BE2C (cell line): ENCODE data around the gene TMEM86B.

Experiments used
- DNase-seq: peaks from one replicate; pipeline ENCODE4 v3.0.0-alpha.2; 2020
- H3K27me3 ChIP-seq: fragments of 250-450 bp; sonication (Bioruptor Pico); 2 replicates; pipeline ENCODE4 v1.5.1; 2020; ENCODE audit warnings: mild to moderate bottlenecking
- H3K36me3 ChIP-seq: fragments of 250-450 bp; sonication (Bioruptor Pico); 2 replicates; pipeline ENCODE4 v1.5.1; 2020; ENCODE audit warnings: mild to moderate bottlenecking
- H3K4me1 ChIP-seq: fragments of 250-450 bp; sonication (Bioruptor Pico); 2 replicates; pipeline ENCODE4 v1.5.1; 2020
- H3K4me3 ChIP-seq: 2 replicates; pipeline ENCODE4 v1.5.1; 2011; ENCODE audit warnings: low read depth, low read length
- H3K9me3 ChIP-seq: fragments of 250-450 bp; sonication (Bioruptor Pico); 2 replicates; pipeline ENCODE4 v1.5.1; 2020
- TF ChIP-seq, protein P1 (sequence below): IDR thresholded peaks from 2 replicates; pipeline ENCODE4 v1.5.1; 2012; ENCODE audit warnings: mild to moderate bottlenecking, low read depth, low read length

The TMEM86B gene

DNA sequence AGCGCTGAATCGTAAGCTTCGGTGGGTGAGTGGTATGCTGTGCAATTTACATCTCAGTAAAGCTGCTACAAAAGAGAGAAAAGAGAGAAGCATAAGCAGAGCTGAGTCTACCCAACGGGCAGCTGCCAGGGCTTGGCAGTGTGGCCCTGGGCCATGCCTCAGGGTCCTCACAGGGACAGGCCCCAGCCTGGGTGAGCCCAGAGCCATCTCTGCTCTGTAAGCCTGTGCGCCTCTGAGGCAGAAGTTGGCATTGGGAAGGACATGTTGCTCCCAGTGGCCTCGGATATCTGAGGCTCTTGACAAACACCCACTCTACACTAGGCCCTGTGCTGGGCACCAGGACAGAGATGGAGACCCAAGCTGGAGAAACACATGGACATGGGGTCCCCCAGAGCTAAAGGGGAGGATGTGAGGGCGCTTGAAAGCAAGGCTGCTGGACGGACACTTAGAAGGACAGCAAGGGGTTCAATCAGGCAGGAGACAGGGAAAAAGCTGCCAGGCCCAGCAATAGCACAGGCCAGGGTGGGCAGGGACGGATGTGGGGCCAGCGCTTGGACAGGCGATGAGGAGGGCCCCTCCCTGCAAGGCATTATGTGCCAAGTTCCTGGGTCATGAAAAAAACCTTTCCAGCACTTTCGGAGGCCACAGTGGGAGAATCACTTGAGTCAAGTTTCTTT lies 15.6 kb upstream of the TMEM86B start:
- Histone ChIP-seq H3K4me3 (no peak overlapping the region), H3K9me3 (no peaks in the 10 kb centered on the region), H3K36me3 (peaks cover 66% of the 10 kb centered on the region), H3K27me3 (no peaks in the 10 kb centered on the region), H3K4me1 (peaks cover 7% of the 10 kb centered on the region; the same call in 1 of the 2 replicates)
- no peak for DNase-seq
- TF ChIP-seq, protein P1, sequence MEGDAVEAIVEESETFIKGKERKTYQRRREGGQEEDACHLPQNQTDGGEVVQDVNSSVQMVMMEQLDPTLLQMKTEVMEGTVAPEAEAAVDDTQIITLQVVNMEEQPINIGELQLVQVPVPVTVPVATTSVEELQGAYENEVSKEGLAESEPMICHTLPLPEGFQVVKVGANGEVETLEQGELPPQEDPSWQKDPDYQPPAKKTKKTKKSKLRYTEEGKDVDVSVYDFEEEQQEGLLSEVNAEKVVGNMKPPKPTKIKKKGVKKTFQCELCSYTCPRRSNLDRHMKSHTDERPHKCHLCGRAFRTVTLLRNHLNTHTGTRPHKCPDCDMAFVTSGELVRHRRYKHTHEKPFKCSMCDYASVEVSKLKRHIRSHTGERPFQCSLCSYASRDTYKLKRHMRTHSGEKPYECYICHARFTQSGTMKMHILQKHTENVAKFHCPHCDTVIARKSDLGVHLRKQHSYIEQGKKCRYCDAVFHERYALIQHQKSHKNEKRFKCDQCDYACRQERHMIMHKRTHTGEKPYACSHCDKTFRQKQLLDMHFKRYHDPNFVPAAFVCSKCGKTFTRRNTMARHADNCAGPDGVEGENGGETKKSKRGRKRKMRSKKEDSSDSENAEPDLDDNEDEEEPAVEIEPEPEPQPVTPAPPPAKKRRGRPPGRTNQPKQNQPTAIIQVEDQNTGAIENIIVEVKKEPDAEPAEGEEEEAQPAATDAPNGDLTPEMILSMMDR = no peak

DNA sequence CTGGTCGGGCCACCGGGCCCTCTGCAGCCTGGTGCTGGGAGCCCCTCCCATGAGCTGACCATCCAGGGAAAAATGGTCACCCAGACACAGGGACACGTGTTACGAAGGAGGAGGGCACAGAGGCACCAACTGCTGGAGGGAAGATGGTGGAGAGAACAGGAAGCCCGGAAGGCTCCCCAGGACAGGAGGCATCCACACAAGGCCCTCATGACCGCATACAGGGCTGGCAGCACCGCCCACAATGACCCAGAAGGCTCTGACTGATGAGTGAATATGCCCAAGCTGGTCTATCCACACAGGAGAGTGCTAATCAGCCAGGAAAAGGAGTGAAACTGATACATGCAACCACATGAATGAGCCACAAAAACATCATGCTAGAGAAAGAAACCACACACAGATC lies 14.0 kb upstream of the TMEM86B start:
- Histone ChIP-seq H3K27me3 (no peaks in the 10 kb centered on the region), H3K36me3 (peaks cover 79% of the 10 kb centered on the region), H3K4me3 (no peak overlapping the region), H3K4me1 (no peaks in the 10 kb centered on the region; the same call in 1 of the 2 replicates), H3K9me3 (no peaks in the 10 kb centered on the region)
- TF ChIP-seq, protein P1 = no peak
- no peak for DNase-seq

DNA sequence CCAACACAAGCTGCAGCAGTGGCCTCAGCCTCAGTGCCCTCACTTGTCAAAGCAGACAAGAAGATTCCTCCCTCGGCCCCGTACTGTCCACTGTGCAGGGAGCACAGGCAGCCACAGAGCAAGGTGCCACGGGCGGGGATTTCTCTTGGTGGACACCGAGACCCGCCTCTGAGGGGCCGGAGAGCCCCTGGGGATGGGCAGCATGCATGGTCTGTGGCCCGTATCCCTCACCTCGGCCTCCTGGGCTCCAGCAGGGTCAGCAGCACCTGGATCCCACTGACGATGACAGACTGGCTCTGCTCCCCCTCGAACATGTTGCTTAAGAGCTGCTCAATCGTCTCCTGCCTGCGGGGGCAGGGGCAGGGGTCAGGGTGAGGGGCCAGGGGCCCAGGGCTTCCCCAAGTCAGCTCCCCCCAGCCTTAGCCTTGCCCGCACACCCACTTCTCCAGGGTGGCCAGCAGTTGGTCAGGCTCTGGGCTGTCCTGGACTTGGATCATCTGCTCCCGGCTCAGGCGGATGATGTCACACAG lies 13.4 kb upstream of the TMEM86B start:
- Histone ChIP-seq H3K9me3 (no peaks in the 10 kb centered on the region), H3K36me3 (peaks cover 84% of the 10 kb centered on the region)
- TF ChIP-seq, protein P1 = no peak

DNA sequence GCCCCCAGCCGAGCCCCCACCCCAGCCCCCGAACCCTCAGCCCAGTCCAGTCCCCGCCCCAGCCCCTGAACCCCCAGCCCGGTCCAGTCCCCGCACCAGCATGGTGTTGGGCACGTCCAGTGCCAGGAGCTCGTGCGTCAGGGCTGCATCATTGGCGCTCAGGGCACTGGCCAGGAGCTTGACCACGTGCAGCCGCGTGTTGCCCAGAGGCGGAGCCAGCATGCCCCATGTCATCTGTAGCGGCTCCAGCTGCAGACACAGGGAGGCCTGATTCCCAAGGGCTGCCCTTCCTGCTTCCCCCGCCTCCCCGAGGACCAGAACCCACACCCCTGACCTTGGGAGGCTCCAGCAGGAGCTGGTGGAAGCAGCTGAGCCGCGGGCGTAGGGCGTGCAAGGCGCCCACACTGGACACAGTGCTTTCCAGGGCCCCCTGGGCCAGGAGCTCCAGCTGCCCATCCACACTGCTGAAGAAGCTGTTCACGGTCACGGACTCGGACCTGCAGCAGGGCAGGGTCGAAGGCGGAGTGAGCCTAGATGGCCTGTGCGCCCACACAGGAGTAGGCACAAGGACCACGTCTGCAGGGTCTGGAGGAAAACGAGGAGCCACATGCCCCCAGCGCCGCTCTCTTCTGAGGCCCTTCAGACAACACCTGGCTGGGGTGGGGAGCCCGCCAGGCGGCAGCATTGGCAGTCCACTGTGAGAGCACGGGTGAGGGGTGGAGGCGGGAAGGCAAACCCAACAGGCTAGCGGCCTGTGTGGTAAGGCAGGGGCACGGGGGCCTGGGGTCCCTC lies 12.8 kb upstream of the TMEM86B start:
- DNase-seq = no peak
- Histone ChIP-seq H3K9me3 (no peaks in the 10 kb centered on the region), H3K4me1 (no peaks in the 10 kb centered on the region; the same call in 1 of the 2 replicates), H3K36me3 (peaks cover 84% of the 10 kb centered on the region), H3K4me3 (no peak overlapping the region), H3K27me3 (no peaks in the 10 kb centered on the region)
- TF ChIP-seq, protein P1 = no peak

More for the DNA sequence above, 13.4 kb upstream of the TMEM86B start:
- H3K27me3 ChIP-seq = no peaks in the 10 kb centered on the region
- H3K4me1 ChIP-seq = no peaks in the 10 kb centered on the region; the same call in 1 of the 2 replicates
- no peak overlapping the region for H3K4me3 ChIP-seq
- DNase-seq = no peak

DNA sequence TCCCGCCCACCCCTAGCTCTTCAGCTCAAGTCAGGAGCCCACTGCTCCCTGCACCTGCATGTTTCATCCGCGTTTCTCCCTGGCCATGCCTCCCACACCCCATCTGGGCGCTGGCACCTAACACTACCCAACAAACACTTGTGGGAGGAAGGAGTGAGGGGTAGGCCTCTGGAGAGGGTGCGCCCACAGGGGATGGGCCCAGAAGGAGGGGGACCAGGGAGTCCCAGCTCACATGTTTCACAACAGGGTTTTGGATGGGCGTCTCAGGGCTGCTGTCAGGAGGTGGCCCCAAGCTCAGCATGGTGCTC lies 12.1 kb upstream of the TMEM86B start:
- Histone ChIP-seq H3K4me3 (no peak overlapping the region), H3K9me3 (no peaks in the 10 kb centered on the region), H3K4me1 (no peaks in the 10 kb centered on the region; the same call in 1 of the 2 replicates), H3K36me3 (peaks cover 85% of the 10 kb centered on the region), H3K27me3 (no peaks in the 10 kb centered on the region)
- TF ChIP-seq, protein P1 = no peak
- DNase-seq = no peak

DNA sequence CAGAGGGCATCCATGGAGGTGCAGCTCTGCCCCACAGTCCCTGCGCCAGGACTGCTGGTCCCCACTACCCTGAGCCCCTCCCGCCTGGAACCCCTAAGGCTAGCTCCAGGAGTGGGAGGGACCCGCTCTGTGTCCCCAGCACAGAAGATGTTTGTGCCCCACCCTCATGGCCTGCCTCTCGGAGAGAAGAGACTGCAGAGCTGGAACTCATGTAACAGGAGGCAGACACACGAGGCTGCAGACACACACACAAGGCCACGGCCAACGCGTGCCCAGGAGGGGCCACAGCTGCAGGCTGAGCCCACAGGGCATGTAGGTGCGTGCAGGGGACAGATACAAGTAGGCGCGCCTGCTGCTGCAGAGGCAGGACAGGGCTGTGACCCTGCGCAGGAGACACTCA lies 10.4 kb upstream of the TMEM86B start:
- DNase-seq = no peak
- TF ChIP-seq, protein P1 = no peak
- no peaks in the 10 kb centered on the region; the same call in 1 of the 2 replicates for H3K4me1 ChIP-seq
- no peaks in the 10 kb centered on the region for H3K9me3 ChIP-seq
- peaks cover 80% of the 10 kb centered on the region for H3K36me3 ChIP-seq
- H3K4me3 ChIP-seq = no peak overlapping the region
- H3K27me3 ChIP-seq = no peaks in the 10 kb centered on the region
